ENCODE results near the gene SEC23B.

Gene SEC23B

GRCh38 chr20:18589941-18590674 is 82.4 kb downstream of the SEC23B start:
- peak; percentile 14 for DNase-seq

- no peak for DNase-seq
Measured at GRCh38 chr20:18596270-18596669, 88.5 kb downstream of the SEC23B start.

GRCh38 chr20:18609741-18610140 is 102.0 kb downstream of the SEC23B start:
- DNase-seq = no peak
